ENCODE measurements around the gene CRY2. TPM values are rescaled to one million over a fixed set of nuclear protein-coding genes. Genes with fewer than 3 reads are reported as not detected.

Gene CRY2
- total RNA-seq, 4 donors from 2014 or later: 42.2 to 73.6 (median 50.2) TPM

DNA sequence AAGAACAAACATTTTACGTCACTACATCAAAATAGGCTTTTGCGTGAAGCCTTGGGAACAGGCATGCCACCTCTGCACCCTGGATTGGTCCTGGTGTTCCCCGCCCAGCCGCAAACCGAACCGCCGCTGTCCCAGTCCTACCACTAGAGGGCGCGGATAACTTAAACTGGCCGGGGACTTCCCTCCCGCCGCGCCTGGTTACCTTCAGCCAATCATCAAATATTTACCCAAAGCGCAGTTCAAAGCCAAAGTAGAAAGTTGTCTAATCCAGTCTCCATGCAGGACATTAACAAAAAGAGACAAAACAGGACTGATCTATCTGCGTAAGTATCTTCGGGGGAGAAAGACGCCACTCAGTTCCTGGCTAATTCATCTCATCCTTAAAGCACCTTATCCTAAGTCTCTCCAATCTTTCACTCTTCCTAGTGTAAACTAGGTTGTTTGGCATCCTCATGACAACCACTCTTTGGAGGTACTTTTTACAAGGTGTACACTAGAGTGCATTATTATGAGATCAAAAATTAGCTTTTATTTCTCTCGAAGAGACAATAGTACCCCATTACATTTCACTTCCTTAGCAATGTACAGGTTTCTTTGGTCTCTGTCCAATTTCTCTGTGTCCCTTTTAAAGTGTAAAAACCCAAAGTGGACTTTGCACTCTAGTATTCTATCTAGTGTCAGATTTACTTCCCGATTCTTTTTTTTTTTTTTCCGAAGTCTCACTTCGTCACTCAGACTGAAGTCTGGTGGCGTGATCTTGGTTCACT, 3.9 kb upstream of the CRY2 start:
- TF ChIP-seq, protein P1, sequence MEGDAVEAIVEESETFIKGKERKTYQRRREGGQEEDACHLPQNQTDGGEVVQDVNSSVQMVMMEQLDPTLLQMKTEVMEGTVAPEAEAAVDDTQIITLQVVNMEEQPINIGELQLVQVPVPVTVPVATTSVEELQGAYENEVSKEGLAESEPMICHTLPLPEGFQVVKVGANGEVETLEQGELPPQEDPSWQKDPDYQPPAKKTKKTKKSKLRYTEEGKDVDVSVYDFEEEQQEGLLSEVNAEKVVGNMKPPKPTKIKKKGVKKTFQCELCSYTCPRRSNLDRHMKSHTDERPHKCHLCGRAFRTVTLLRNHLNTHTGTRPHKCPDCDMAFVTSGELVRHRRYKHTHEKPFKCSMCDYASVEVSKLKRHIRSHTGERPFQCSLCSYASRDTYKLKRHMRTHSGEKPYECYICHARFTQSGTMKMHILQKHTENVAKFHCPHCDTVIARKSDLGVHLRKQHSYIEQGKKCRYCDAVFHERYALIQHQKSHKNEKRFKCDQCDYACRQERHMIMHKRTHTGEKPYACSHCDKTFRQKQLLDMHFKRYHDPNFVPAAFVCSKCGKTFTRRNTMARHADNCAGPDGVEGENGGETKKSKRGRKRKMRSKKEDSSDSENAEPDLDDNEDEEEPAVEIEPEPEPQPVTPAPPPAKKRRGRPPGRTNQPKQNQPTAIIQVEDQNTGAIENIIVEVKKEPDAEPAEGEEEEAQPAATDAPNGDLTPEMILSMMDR (IDR thresholded peaks at IDR 0.05): peak; percentile 89 to 98 (median 97)
- TF ChIP-seq POLR2AphosphoS5 (IDR thresholded peaks at IDR 0.05) (peak; percentile 52 to 79 (median 62)), EP300 (IDR thresholded peaks at IDR 0.05; ENCODE audit: low read depth) (peak; percentile 41), POLR2A (IDR thresholded peaks at IDR 0.05) (peak; percentile 49)
- Histone ChIP-seq H3K4me1 (peaks cover 8 to 30% (median 12%) of the 10 kb centered on the region in 4 donors), H3K4me3 (peak overlapping the region in 1 of 4 donors; percentile 22), H3K36me3 (no peaks in the 10 kb centered on the region), H3K27me3 (no peaks in the 10 kb centered on the region), H3K9me3 (no peaks in the 10 kb centered on the region), H3K27ac (peak overlapping the region; percentile 88 to 92 (median 90))
- in situ Hi-C loops (cut with MboI; ENCODE audit: low pct_ligation_motif_present in 1 of 4, low pct_unique_long_range_greater_than_20kb in 1 of 4, low sequenced_read_pairs in 3 of 4): no loop called here
- 11 to 44% methylated on average over 5 to 22 of the region's 22 CpGs for WGBS, 2 donors (ENCODE audit: low coverage in 1 of 2)
- DNase-seq: peak; percentile 96
- intact Hi-C loops (cut with DNase I; ENCODE audit: low total_unique reads): loop anchor here (2.0 kb wide), 1 partner anchor 75 kb away; no protein-coding TSS in a partner anchor

DNA sequence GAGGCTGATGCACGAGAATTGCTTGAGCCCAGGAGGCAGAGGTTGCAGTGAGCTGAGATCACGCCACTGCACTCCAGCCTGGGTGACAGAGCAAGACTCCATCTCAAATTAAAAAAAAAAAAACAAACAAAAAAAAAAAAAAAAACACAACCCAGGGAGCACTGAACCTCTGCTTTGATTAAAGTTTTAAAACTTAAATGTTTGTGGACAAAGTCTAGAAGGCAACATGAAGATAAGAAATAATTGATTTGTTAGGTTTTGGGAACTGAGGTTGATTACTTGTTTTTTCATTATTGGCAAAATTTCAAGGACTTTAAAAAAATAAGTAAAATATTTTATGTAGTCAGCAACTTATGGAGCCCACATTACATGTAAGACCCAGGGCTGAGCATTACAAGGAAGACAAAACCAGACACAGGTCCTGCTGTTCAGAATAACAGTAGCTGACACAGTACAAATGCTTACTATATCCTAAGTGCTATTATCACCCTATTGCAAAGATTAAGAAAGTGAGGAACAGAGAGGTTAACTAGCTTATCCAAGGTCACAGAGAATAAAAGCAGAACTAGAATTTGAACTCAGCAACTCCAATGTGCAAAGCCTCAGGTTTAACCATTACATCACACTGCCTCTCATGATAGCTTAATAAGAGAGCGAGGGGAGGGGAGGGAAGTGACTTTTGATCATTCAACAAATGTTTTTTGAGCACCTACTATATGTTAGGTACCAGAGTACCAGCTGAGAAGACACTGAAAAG, 2.3 kb upstream of the CRY2 start:
- DNase-seq: no peak
- TF ChIP-seq POLR2A (IDR thresholded peaks at IDR 0.05) (no peak), EP300 (IDR thresholded peaks at IDR 0.05; ENCODE audit: low read depth) (no peak), POLR2AphosphoS5 (IDR thresholded peaks at IDR 0.05) (no peak)
- TF ChIP-seq, protein P1 (IDR thresholded peaks at IDR 0.05): no peak
- 79 to 100% methylated on average over 1 to 3 of the region's 3 CpGs for WGBS, 2 donors (ENCODE audit: low coverage in 1 of 2)
- Histone ChIP-seq H3K4me1 (peaks cover 12 to 47% (median 26%) of the 10 kb centered on the region in 4 donors), H3K36me3 (no peaks in the 10 kb centered on the region), H3K9me3 (no peaks in the 10 kb centered on the region), H3K4me3 (no peak overlapping the region), H3K27me3 (no peaks in the 10 kb centered on the region), H3K27ac (no peak overlapping the region)
- intact Hi-C loops (cut with DNase I; ENCODE audit: low total_unique reads): no loop called here
- in situ Hi-C loops (cut with MboI; ENCODE audit: low pct_ligation_motif_present in 1 of 4, low pct_unique_long_range_greater_than_20kb in 1 of 4, low sequenced_read_pairs in 3 of 4): no loop called here

DNA sequence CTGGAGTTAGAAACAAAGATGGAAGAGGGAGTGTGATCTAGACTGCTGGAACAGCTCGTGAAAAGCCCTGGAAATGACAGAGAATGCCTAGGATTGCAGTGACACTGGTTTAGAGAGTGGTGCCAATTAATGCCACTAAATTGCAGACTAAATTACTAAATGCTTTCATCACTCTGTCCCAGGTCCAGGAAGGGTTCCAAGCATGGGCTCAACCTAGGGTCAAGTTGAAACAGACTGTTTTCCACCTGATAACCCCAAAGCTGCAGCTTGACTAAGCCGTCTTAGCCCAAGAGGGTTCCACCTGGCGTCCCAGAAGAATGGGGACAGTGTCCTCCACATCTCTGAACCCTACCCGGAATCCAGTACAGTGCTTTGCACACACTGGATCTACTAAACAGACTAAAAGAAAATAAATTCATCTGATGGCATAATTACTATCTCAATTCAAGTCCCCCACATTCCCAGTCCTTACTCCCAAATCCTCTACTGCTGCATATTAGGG, 1.1 kb upstream of the CRY2 start:
- H3K9me3 ChIP-seq: no peaks in the 10 kb centered on the region
- no peaks in the 10 kb centered on the region for H3K36me3 ChIP-seq
- in situ Hi-C loops (cut with MboI; ENCODE audit: low pct_ligation_motif_present in 1 of 4, low pct_unique_long_range_greater_than_20kb in 1 of 4, low sequenced_read_pairs in 3 of 4) (no loop called here), intact Hi-C loops (cut with DNase I; ENCODE audit: low total_unique reads) (no loop called here)
- H3K27ac ChIP-seq: peak overlapping the region; percentile 93 to 97 (median 96)
- TF ChIP-seq POLR2AphosphoS5 (IDR thresholded peaks at IDR 0.05) (no peak), POLR2A (IDR thresholded peaks at IDR 0.05) (no peak), EP300 (IDR thresholded peaks at IDR 0.05; ENCODE audit: low read depth) (no peak)
- TF ChIP-seq, protein P1 (IDR thresholded peaks at IDR 0.05): no peak
- H3K27me3 ChIP-seq: no peaks in the 10 kb centered on the region
- peaks cover 12 to 59% (median 29%) of the 10 kb centered on the region in 4 donors for H3K4me1 ChIP-seq
- no peak for DNase-seq
- WGBS, 2 donors (ENCODE audit: low coverage in 1 of 2): 76 to 86% methylated on average over 4 of the region's 4 CpGs
- peak overlapping the region in 1 of 4 donors; percentile 81 for H3K4me3 ChIP-seq

- DNase-seq: peak; percentile 57
- peak overlapping the region; percentile 93 to 97 (median 96) for H3K27ac ChIP-seq
- intact Hi-C loops (cut with DNase I; ENCODE audit: low total_unique reads) (no loop called here), in situ Hi-C loops (cut with MboI; ENCODE audit: low pct_ligation_motif_present in 1 of 4, low pct_unique_long_range_greater_than_20kb in 1 of 4, low sequenced_read_pairs in 3 of 4) (no loop called here)
- H3K4me3 ChIP-seq: peak overlapping the region; percentile 60 to 88 (median 82)
- TF ChIP-seq POLR2A (IDR thresholded peaks at IDR 0.05): no peak
- TF ChIP-seq, protein P1 (IDR thresholded peaks at IDR 0.05): peak in 3 of 5 experiments; percentile 9 to 25 (median 9)
- TF ChIP-seq POLR2AphosphoS5 (IDR thresholded peaks at IDR 0.05): peak in 2 of 3 donors; percentile 11 to 14
- no peaks in the 10 kb centered on the region for H3K36me3 ChIP-seq
- H3K27me3 ChIP-seq: no peaks in the 10 kb centered on the region
- H3K9me3 ChIP-seq: no peaks in the 10 kb centered on the region
- H3K4me1 ChIP-seq: peaks cover 12 to 72% (median 40%) of the 10 kb centered on the region in 4 donors
- WGBS, 2 donors (ENCODE audit: low coverage in 1 of 2): 0 to 1% methylated on average over 2 to 16 of the region's 16 CpGs
Observed at GRCh38 chr11:45847911-45848316, 639 bp downstream of the CRY2 start.
